Activated T-cell treated with anti-CD3 and anti-CD28 coated beads for 24 hours (primary cell): Measurements from ENCODE around the gene ACE.

Source experiments
- DNase-seq: peaks from one replicate; pipeline ENCODE4 v3.0.0-alpha.2; 2020; ENCODE audit warnings: low read depth

The ACE gene

DNA sequence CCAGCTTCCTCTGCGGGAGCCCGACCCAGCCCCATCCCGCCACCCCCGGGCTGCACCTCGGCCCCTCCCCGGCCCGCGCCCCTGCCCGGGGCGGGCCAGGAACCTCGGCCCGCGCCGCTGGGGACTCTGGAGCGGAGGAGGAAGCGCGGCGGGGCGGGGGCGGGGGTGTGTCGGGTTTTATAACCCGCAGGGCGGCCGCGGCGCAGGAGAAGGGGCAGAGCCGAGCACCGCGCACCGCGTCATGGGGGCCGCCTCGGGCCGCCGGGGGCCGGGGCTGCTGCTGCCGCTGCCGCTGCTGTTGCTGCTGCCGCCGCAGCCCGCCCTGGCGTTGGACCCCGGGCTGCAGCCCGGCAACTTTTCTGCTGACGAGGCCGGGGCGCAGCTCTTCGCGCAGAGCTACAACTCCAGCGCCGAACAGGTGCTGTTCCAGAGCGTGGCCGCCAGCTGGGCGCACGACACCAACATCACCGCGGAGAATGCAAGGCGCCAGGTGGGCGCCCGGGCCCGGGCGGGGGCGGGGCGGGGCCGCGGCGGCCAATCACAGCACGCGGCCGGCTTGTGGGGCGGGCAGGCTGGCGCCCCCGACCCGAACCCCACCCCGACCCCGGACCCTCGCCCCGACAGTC lies at the start of gene ACE:
Gene ACE (plus strand): TSS at position 208 of the 626 bp plus-strand sequence. CDS start 34 bp downstream, at position 242.
- no peak for DNase-seq

DNA sequence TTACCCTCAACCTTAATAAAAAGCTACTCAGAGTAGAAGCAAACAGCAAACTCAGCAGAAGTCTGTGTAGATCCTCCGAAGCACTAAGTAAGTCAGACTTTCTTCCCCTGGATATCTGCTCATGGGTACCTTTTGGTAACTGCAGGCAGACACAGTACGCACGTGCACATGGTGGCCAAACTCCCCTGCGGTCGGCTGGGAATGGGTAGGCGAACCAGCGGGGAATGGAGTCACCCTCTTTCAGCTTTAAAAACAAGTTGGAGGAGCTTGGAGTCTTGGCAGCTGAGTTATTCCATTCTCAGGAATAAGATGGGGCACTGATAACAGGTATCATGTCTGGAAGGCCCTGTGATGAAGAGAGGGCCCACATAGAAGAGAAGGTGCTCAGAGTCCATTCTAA lies 47.1 kb upstream of the ACE start:
- no peak for DNase-seq

DNA sequence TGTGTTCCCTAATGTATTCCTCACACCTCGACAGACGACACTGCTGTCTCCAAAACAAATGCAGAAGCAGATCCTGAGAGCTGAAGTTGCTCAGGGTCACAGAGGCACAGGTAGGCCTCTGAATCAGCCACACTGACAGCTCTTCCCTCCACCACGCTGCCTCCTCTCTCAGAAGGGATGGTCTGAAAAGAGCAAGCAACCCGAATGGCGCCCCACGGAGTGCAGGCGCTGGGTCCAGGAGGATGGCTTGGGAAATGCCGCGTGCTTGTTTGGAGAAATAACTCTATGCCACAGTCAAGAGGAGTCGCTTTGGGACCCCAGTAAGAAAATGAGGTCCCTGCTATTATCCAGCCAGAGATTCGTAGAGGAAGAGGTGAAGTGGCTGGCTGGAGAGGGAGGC lies 46.6 kb upstream of the ACE start:
- no peak for DNase-seq

DNA sequence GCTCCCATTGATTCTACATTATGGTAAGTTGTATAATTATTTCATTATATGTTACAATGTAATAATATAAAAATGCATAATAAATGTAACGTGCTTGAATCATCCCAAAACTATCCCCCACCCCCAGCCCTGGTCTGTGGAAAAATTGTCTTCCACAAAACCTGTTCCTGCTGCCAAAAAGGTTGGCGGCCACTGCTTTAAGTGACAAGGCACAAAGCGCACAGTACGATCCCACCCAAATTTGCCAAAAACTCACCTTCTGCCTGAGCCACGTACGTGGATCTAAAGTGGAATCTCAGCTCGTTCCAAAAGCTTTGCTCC lies 45.3 kb upstream of the ACE start:
- DNase-seq: no peak

DNA sequence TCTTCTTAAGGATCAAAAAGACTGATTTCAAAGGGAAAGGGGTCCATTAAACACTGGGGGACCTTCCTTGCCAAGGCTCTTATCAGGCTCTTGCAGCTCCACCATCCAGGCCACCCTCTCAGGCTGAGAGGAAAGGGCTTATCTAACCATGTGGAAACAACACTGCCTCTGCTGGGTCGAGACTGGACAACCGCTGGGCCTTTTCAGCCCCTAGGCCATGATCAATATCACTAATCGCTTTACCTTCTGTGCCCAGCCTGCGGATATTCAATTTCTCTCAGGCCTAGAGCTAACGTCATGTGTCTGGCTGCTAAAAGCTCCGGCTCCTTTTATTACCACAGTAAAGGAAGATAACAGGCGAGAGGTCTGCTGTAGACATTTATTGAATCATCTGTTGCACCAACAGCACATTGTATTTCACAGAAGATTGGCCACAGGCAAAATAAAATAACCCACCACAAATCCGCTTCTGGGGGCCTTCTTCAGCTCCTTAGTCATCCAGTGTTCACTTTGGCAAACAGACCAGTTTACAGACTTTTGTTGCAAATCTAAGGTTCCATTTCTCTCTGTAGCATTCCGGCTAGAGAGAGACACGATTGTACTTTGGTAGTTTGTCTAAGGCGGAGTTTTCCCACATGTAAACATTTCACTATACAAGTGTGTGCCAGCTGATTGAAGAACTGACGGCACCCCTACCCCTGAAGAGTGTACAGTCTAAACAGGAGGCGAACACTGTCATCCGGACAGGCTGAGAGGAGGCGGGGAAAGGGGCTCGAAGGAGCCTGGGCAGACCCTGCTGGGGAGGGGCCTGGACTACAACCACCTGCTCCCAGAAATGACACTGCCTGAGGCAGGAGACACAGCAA lies 44.7 kb upstream of the ACE start:
- no peak for DNase-seq

DNA sequence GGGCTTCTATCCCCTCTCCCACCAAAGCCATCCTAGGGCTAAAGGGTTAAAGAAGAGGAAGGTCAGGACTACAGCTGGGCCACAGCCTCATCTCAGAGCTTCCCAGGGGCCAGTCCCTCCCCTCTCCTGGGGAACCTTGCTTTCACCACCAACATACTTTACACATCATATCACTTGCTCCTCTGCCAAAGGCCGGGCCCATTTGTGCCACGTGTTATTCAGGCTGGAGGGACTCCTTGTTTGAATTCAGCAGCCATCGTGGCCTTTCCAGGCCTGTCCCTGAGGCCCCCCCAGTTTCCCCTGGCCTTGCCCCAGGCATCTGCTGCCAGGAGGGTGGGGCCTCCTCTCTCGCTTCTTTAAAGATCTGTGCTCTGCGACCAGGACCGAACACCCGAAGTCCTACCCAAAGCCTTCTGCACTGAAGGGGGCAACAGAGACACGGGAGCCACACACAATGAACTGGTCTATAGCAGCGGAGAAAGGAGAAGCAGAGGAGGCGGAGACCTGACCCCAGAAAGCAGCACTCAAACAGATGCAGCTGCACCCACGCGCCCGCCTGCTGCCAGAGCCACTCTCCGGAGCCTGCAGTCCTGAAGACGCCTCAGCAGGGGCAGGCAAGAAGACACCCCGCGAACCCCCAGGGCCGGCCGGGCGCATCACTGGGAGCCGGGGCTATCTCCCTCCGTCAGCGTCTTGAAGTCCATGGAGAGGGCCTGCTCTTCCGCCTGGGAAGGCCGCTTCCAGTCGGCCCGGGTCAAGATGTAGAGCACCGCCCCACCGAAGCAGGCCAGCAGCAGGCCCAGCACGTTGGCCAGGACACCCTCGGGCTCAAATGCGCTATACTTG lies 42.9 kb upstream of the ACE start:
- no peak for DNase-seq

DNA sequence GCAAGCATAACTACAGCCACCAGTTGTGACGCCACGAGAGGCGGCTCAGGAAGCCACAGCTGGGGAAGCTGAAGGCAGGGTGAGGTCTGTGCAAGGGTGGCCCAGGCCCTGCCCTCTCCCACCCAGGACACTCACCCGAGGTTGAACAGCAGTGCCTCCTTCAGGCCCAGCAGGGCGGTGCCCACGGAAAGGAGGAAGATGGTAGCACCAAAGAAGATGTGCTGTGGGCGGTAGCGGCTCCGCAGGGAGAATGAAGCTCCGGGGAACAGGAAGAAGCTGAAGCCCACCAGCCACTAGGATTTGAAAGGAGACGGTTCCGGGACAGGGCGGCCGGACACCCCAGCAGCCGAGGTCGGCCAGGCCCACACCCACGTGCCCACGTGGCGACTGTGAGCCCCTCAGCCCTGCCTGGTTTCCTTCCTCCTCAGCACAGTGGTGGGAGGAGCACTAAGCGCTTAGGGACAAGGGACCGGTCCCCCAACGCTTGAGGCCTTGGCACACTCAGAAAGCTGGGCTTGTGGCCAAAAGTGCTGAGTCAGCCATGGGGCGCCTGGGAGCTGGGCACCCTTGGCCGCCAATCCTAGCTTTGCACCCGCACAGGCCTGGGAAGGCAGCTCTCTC lies 41.8 kb upstream of the ACE start:
- no peak for DNase-seq

DNA sequence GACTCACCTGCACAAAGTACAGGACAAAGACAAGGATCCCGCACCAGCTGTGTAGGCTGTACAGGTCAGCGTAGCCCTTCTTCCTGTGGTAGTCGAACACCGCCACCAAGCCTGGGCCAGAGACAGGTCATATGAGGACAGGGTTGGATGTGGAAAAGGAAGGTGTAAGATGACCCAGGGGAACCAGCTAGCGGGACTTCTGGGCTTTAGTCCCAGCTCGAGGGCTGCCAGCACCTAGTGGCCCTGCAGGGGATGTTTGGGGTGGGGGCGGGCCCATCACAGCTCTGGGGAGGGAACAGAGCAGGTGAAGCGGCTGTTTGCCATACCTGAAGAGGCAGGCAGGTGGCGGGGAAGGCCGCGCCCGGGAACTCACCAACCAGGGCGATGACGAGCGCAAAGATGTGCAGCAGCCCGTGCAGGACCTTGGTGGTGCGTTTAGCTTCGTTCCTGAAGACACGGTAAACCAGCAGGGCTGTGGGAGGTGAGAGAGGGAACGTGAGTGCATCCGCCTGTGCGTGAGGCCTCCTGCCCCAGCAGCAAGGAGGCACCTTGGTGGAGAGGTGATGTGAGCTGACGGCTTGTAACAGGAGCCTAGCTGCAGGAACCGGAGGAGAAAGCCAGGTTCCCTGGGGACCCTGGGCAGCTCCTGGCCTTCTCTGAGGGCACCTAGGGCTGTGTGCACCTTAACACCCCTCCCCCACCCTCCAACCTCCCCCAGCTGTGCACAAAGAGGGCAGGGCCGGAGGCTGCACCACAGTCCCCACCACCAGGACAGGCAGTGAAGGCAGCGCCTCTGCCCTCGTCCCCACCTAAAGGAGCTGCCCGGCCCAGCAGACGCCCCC lies 41.0 kb upstream of the ACE start:
- DNase-seq: no peak

DNA sequence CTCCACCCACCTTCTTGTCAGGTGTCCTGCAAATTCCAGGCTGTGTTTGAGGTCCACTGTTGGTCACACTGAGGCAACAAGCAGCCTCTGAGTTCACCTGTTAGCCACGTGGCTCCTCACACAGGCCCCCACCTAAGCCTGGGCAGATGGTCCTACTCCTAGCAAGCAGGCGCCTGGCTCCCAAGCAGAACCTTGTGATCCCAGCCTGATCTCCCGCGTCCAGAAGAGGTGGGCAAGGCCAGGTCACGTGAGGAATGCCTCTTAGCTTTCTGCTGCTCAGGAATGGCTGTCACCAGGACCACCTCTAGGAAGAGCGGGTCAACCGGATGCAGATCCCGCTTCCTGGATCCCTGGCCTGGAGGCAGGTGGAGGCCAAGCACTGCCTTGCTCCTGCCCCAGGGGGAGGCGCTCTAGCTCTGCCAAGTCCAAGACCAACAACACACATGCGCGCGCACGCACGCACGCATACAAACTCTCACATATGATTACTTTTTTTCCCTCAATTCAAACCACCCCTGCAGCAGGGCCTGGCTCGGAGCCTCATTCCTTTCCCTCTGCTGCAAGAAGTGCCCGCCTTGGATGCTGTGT lies 40.2 kb upstream of the ACE start:
- no peak for DNase-seq

DNA sequence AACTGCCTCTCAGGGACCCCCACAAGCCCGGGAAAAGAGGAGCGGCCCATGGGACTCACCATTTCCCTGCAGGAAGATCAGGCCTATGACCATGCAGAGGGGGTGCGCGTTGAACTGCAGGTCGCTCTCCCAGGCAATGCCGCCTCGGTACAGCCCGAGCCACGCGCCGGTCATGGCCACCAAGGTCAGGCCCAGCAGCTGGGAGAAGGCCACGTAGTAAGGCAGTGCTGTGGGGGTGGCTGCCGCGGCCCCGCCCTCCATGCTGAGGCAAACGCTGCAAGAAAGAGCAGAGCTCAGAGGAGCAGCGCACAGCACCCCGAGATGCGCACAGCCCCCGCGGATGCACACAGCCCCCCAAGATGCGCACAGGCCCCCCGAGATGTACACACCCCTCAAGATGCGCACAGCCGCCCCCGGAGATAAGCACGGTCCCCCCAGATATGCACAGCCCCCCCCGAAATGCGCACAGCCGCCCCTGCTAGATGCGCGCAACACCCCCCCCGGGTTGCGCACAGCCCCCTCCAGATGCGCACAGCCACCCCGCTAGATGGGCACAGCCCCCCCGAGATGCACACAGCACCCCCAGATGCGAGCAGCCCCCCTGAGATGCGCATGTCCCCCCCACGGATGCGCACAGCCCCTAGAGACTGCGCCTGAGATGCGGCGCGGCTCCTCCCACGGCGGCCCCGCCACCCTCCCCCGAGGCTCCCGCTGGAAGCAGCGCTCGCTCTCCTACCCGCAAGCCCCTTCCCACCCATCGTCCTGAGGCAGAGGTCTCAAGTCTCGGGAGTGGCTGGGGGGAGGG lies 39.4 kb upstream of the ACE start:
- DNase-seq: no peak

DNA sequence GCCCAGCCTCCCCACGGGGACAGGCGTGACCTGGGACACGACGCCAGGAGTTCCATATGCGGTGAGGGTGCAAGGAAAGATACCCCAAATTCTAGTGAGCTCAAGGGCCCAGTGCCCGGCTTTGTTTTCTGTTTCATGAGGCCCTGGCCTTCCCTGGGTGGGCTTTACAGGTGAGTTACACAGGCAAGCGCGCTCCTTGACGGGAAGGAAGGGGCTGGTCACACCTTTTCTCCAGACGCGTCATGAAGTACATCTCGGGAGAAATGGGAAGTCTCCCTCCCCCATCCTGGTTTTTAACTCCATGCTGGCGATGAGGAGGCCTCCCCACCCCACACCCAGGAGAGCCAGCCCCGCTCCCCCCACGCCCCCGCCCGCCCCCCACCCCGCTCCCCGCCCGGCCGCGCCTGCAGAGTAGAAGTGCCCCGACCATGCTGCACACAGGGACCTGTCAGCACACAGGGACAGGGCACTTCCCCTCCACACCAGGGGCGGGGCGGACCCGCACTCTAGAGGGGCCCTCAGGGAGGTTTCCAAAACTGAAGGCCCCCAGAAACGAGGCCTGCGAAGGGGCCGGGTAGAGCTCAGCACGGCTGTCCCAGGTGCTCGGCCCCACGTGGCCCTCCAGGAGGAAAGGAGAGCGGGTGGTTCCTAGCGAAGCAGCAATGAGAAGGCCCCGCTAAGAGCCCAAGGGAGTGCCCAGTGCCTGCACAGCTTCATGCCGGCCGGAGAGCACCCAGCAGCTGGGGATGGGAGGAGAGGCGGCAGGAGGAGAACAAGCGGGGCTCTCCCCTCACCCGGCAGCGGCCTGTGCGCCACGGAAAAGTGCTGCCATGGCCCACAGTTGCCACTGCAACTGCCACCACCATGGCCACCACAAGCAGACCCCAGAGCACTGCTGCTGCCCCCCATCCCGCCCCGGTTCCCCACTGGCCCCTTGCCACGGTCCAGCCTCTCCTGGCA lies 38.5 kb upstream of the ACE start:
- DNase-seq: no peak

DNA sequence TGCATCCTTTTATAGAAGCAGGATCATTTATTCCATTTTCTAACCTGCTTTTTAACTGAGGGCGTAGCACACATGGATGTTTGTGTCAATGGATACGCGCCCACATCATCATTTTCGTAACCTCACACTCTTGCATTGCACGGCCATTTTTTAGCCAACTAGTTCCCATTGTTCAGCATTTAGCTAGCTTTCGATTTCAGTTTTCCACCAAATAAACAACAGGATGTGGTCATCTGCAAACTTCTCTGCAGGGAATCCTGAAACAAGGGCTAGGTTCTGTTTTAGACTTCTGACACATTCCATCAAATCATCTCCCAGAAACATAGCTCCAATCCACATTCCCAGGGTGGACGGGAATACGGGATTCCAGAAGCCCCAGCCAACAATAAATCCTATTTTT lies 37.2 kb upstream of the ACE start:
- DNase-seq: no peak

DNA sequence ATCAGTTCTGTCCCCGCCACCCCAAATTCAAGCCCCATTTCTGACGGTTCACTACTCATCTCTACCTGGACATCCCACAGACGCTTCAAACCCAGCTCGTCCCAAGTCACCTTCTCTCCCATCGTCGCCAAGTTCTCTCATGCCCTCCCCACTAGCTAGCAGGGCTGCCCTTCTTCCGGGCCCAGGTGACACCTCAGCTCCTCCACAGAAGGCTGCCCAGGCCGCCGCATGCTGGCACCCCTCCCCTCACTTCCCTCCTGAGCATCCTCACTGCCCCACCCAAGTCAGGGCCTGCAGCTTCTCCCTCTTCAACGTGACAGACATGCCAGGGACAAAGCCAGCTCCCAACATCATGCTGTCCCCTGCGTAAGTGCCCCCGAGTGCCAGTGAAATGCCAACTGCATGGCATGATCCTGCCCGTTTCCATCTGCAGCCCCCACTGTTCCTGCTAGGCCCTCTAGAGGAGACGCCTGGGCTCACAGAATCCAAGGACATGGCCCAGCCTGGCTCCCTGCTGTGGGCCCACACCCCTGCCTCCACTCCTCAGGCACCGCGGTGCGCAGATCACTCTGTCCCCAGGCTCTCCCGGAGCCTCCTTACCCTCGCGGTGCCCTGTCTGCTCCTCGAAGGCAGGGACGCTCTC lies 36.6 kb upstream of the ACE start:
- no peak for DNase-seq

DNA sequence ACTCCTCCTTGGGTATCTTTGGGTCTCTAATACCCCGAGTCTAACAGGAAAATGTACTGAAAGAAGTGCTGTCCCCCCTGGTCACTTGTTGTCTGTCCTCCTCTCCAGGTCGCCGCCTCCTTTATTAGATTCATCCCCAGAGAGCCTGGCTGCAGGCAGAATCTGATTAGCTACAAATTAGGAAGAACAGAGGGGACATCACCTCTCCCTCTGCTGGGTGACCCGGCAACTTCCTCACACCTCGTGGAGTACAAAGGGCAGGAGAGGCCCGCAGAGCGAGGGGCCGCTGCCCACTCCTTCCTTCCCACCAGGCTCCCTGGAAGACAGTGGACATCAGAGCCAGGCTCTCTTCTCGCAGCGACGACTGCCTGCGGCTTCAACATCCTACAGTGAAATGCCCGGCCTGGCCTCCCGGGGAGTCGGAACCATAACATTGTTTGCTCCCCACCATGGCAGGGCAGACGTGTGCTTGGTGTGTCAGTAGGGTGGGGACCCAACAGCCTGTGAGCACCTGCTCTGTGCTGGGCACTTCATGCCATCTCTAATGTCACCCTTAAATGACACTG lies 36.0 kb upstream of the ACE start:
- no peak for DNase-seq

DNA sequence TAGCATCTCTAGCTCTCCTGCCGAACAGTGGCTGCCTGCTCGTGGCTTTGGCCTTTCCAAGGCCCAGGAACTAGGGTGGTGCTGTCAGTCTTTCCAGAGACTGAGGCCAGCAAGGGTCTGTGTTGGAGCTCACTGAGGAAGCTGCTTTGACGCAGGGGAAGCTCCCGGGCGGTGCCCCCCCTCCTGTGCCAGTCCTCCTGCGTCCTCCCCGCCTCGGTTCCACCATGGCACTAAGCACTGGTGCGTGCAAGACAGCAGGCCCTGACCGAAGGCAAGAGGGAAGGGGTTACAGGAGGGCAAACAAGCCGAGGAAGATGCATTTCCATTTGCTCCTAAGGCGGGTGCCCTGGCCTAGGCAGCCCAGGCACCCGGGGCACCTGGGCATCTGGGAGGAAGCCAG lies 35.2 kb upstream of the ACE start:
- no peak for DNase-seq

DNA sequence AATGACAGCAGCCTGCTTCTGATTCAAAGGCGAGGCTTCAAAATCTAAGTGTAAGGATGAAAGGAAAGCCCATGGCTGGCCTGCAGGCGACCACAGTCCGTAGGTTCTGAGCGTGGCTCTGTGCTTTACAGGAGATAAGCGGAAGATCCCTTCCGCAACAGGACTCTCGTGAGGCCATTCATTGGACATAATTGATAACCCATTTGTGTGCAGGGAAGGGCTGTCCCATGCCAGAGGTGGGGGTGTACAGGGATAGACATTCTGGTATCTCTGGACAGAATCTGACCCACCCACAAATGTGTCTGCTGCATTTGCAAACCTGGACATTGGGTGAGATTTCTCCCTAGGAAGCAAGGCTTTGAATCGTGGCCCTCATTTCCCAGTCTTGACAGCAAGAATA lies 34.8 kb upstream of the ACE start:
- no peak for DNase-seq

DNA sequence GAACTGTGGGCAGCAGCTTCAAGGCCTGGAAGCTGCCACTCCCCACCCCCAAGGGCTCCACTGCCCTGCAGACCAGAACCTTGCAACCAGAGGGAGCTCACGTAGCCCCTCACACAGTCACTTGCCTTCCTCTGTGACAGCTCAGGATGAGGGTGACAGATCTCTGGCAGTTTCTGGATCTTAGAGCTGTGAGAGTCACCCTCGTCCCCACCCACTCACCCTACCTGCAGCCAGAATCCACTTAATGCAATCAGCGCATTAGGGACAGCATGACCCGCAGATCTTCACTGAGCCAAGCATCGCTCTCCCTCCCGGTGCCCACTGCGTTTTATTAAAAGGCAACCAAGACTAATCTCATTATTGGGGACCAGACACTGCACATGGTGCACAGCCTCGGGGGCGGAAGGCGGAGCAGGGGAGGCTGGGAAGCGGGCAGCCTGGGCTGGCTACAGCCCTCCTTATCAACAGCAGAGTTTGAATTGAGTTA lies 34.3 kb upstream of the ACE start:
- DNase-seq: no peak

DNA sequence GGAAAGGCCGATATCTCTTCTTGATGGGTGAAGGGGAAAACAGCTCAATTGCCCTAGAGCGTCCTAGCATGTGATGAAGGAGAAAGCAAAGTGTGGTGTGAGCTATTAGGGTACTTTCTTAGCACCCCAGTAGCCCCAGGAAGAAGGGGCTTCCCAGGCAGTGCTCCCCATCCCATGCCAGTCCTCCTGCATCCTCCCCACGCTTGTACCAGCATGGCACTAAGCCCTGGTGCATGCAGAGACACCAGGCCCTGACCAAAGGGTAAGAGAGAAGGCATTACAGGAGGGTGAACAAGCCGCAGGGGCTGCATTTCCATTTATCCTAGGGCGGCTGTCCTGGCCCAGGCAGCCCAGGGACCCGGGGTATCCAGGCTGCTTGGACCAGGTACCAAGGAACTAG lies 33.8 kb upstream of the ACE start:
- no peak for DNase-seq
